MCF 10A (cell line): ENCODE results near the gene PCNX3. TPM values are rescaled to one million over a fixed set of nuclear protein-coding genes. Genes with fewer than 3 reads are reported as not detected.

Source experiments
- BruUV-seq: library from RNA; stranded (reverse); fragments of 400-500 nt; replicated peaks from 2 replicates; lab custom pipeline; 2021; lab: Mats Ljungman, UMichigan
- CTCF ChIA-PET: fragments of 300-600 bp; sonication (Branson Sonifier 250); formaldehyde crosslinking; extraction: SDS; loops from one replicate; lab custom pipeline; 2021; ENCODE audit warnings: antibody characterized with exemption, inconsistent platforms; lab: Yijun Ruan, JAX
- POLR2A ChIA-PET: fragments of 300-600, 350-650 bp; sonication (Branson Sonifier 250); formaldehyde crosslinking; extraction: SDS; loops from one replicate; lab custom pipeline; 2020; ENCODE audit warnings: antibody characterized with exemption, inconsistent platforms; lab: Yijun Ruan, JAX
- DNase-seq: peaks from one replicate; pipeline ENCODE4 v3.0.0-alpha.2; 2018; ENCODE audit not compliant: unreplicated experiment
- H3K27ac Mint-ChIP-seq: one replicate; pipeline ENCODE4 v1.8.0; 2022; ENCODE audit warnings: mild to moderate bottlenecking, low read depth, mixed read lengths; ENCODE audit not compliant: unreplicated experiment
- H3K27me3 Mint-ChIP-seq: one replicate; pipeline ENCODE4 v1.8.0; 2022; ENCODE audit warnings: mixed read lengths; ENCODE audit not compliant: insufficient read depth, unreplicated experiment
- H3K36me3 Mint-ChIP-seq: one replicate; pipeline ENCODE4 v1.8.0; 2022; ENCODE audit warnings: mild to moderate bottlenecking, moderate library complexity, mixed read lengths; ENCODE audit not compliant: insufficient read depth, unreplicated experiment
- H3K4me1 Mint-ChIP-seq: one replicate; pipeline ENCODE4 v1.8.0; 2022; ENCODE audit warnings: mixed read lengths; ENCODE audit not compliant: insufficient read depth, unreplicated experiment
- H3K4me3 Mint-ChIP-seq: one replicate; pipeline ENCODE4 v1.8.0; 2022; ENCODE audit warnings: mild to moderate bottlenecking, moderate library complexity, mixed read lengths; ENCODE audit not compliant: unreplicated experiment
- H3K9me3 Mint-ChIP-seq: one replicate; pipeline ENCODE4 v1.8.0; 2022; ENCODE audit warnings: mixed read lengths; ENCODE audit not compliant: unreplicated experiment
- intact Hi-C: fragments of 100-400 bp; cut with micrococcal nuclease; formaldehyde crosslinking; loops from 2 replicates; pipeline ENCODE4 v1.14.1; 2022
- total RNA-seq: library from RNA; stranded (reverse); gene quantifications from 2 replicates; pipeline ENCODE4 v1.2.3, GENCODE V29; 2022
- TF ChIP-seq, protein P1 (sequence below): fragments of 200-600 bp; IDR thresholded peaks from one replicate; pipeline ENCODE4 v1.8.0; 2022; ENCODE audit warnings: antibody characterized with exemption, mild to moderate bottlenecking; ENCODE audit not compliant: unreplicated experiment

The PCNX3 gene
- total RNA-seq, 1 experiment from 2014 or later = 40.9 TPM

GRCh38 chr11:65654375-65655349, 39.1 kb downstream of the PCNX3 start:
- ChIA-PET POLR2A (interaction anchor here (3.4 to 5.6 kb wide), 3 partner anchors 7 to 39 kb away, joined by 12 to 71 read pairs (median 45); partner anchors contain the start of genes MAP3K11, PCNX3, RELA and SIPA1), CTCF (interaction anchor here (0.5 to 1.6 kb wide), 4 partner anchors 8 to 126 kb away, joined by 3 to 5 read pairs (median 4); partner anchors contain the start of gene AP5B1)

GRCh38 chr11:65655570-65656332, 40.2 kb downstream of the PCNX3 start:
- H3K27me3 Mint-ChIP-seq = no peaks in the 10 kb centered on the region
- no peak overlapping the region for H3K27ac Mint-ChIP-seq
- peaks cover 36% of the 10 kb centered on the region for H3K4me1 Mint-ChIP-seq
- no peak for DNase-seq
- TF ChIP-seq, protein P1, sequence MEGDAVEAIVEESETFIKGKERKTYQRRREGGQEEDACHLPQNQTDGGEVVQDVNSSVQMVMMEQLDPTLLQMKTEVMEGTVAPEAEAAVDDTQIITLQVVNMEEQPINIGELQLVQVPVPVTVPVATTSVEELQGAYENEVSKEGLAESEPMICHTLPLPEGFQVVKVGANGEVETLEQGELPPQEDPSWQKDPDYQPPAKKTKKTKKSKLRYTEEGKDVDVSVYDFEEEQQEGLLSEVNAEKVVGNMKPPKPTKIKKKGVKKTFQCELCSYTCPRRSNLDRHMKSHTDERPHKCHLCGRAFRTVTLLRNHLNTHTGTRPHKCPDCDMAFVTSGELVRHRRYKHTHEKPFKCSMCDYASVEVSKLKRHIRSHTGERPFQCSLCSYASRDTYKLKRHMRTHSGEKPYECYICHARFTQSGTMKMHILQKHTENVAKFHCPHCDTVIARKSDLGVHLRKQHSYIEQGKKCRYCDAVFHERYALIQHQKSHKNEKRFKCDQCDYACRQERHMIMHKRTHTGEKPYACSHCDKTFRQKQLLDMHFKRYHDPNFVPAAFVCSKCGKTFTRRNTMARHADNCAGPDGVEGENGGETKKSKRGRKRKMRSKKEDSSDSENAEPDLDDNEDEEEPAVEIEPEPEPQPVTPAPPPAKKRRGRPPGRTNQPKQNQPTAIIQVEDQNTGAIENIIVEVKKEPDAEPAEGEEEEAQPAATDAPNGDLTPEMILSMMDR = no peak
- POLR2A ChIA-PET = interaction anchor here (0.7 to 4.4 kb wide), 2 partner anchors 40 to 197 kb away, joined by 3 to 45 read pairs; partner anchors contain the start of genes MAP3K11 and PCNX3
- H3K4me3 Mint-ChIP-seq = no peak overlapping the region
- CTCF ChIA-PET = interaction anchor here (0.6 to 1.6 kb wide), 4 partner anchors 8 to 219 kb away, joined by 3 to 4 read pairs (median 3); partner anchors contain the start of gene AP5B1
- H3K36me3 Mint-ChIP-seq = peaks cover 70% of the 10 kb centered on the region
- no TSS peak for BruUV-seq
- no peaks in the 10 kb centered on the region for H3K9me3 Mint-ChIP-seq
- intact Hi-C loops = no loop called here

More at GRCh38 chr11:65654375-65655349, 39.1 kb downstream of the PCNX3 start:
- peaks cover 29% of the 10 kb centered on the region for H3K4me1 Mint-ChIP-seq
- DNase-seq = no peak
- intact Hi-C loops = loop anchor here (5.0 kb wide), 1 partner anchor 37 kb away; the partner anchor contains the start of gene PCNX3
- H3K36me3 Mint-ChIP-seq = peaks cover 59% of the 10 kb centered on the region
- TF ChIP-seq, protein P1 = no peak
- no peaks in the 10 kb centered on the region for H3K27me3 Mint-ChIP-seq
- no TSS peak for BruUV-seq
- H3K4me3 Mint-ChIP-seq = no peak overlapping the region
- H3K9me3 Mint-ChIP-seq = no peaks in the 10 kb centered on the region
- H3K27ac Mint-ChIP-seq = no peak overlapping the region

GRCh38 chr11:65657426-65657825, 41.9 kb downstream of the PCNX3 start:
- DNase-seq = no peak
- Mint-ChIP-seq H3K4me3 (no peak overlapping the region), H3K27me3 (no peaks in the 10 kb centered on the region), H3K36me3 (peaks cover 78% of the 10 kb centered on the region), H3K27ac (no peak overlapping the region), H3K4me1 (peaks cover 22% of the 10 kb centered on the region), H3K9me3 (no peaks in the 10 kb centered on the region)
- TF ChIP-seq, protein P1 = no peak
- BruUV-seq = no TSS peak
- CTCF ChIA-PET = interaction anchor here (0.9 to 1.1 kb wide), 3 partner anchors 53 to 230 kb away, joined by 3 to 4 read pairs (median 3); no protein-coding TSS in a partner anchor
- POLR2A ChIA-PET = no interaction called here
- intact Hi-C loops = no loop called here
